K562 (cell line): ENCODE data around the gene NAPA. TPM values are rescaled to one million over a fixed set of nuclear protein-coding genes. Genes with fewer than 3 reads are reported as not detected.
A peak's percentile ranks its signal among the peaks of the same experiment; 100 is the strongest.

Experiments used
- ATAC-seq: fragments of 200-7000 bp; cut with Tn5 transposase; 3 replicates; pipeline ENCODE4 v1.9.1; 2020; ENCODE audit warnings: moderate library complexity
- BruUV-seq: library from RNA; stranded (reverse); fragments of 400-500 nt; replicated peaks from 2 replicates; lab custom pipeline; 2021; lab: Mats Ljungman, UMichigan
- CTCF ChIA-PET: fragments of 300-600 bp; formaldehyde crosslinking; extraction: SDS; loops from one replicate; lab custom pipeline; 2021; ENCODE audit warnings: low intra/inter-chr PET ratio; lab: Yijun Ruan, JAX
- POLR2A ChIA-PET: fragments of 300-600, 350-650 bp; sonication (Branson Sonifier 250); formaldehyde crosslinking; extraction: SDS; loops from one replicate; lab custom pipeline; 2021; ENCODE audit warnings: antibody characterized with exemption, inconsistent platforms; lab: Yijun Ruan, JAX
- DNase-seq, 4 experiments: peaks; one replicate each; pipeline versions ENCODE4 v3.0.0 to v3.0.0-alpha.2; 2011 to 2018; ENCODE audit warnings: low spot score in 3 of 4, mixed read lengths in 3 of 4; ENCODE audit errors: extremely low read depth in 1 of 4
- FAIRE-seq: peaks from 2 replicates; lab custom pipeline; 2011; peaks lifted over from hg19 to GRCh38; lab: Jason Lieb, UNC
- H2AFZ ChIP-seq: 2 replicates; pipeline ENCODE4 v1.6.0; 2011; ENCODE audit warnings: low read depth, low read length, control low read depth, inconsistent platforms
- H3K27ac ChIP-seq: fragments of 200-600 bp; 3 replicates; pipeline ENCODE4 v1.8.0; 2011; ENCODE audit warnings: low read depth, mild to moderate bottlenecking, control low read depth, inconsistent platforms, low read length, moderate library complexity, mixed read lengths; ENCODE audit errors: extremely low read depth
- H3K27me3 ChIP-seq, 2 experiments: fragments of 300-600 bp in 1 of 2; 2 replicates in 1 of 2; 3 replicates in 1 of 2; pipeline versions ENCODE4 v1.6.0 to v1.8.0; 2011; ENCODE audit warnings: inconsistent platforms in 2 of 2, low read length in 2 of 2, mild to moderate bottlenecking in 1 of 2, mixed read lengths in 1 of 2, moderate library complexity in 1 of 2; ENCODE audit not compliant: control insufficient read depth in 2 of 2, insufficient read depth in 2 of 2
- H3K36me3 ChIP-seq: fragments of 300-600 bp; 3 replicates; pipeline ENCODE4 v1.8.0; 2011; ENCODE audit warnings: mild to moderate bottlenecking, low read length, inconsistent platforms; ENCODE audit not compliant: control insufficient read depth, insufficient read depth
- H3K4me1 ChIP-seq, 2 experiments: fragments of 200-600 bp in 1 of 2; replicated peaks in 1 of 2; 2 replicates in 1 of 2; 3 replicates in 1 of 2; pipeline versions ENCODE4 v1.5.1 to v1.8.0; 2011; ENCODE audit warnings: inconsistent platforms in 2 of 2, low read length in 2 of 2, mild to moderate bottlenecking in 1 of 2, mixed read lengths in 1 of 2, moderate library complexity in 1 of 2; ENCODE audit not compliant: control insufficient read depth in 2 of 2, insufficient read depth in 2 of 2
- H3K4me2 ChIP-seq: 2 replicates; pipeline ENCODE4 v1.6.1; 2011; ENCODE audit warnings: low read length, control low read depth, inconsistent platforms, mixed read lengths; ENCODE audit not compliant: insufficient read depth
- H3K4me3 ChIP-seq: fragments of 200-600 bp; sonication (generic), shearing (Covaris generic); 2 replicates; pipeline ENCODE4 v1.5.1; 2016; ENCODE audit warnings: control low read depth, inconsistent platforms
- H3K79me2 ChIP-seq: fragments of 200-600 bp; 3 replicates; pipeline ENCODE4 v1.8.0; 2011; ENCODE audit warnings: low read length, inconsistent platforms; ENCODE audit not compliant: control insufficient read depth, insufficient read depth
- H3K9ac ChIP-seq, 2 experiments: 2 replicates each; pipeline versions ENCODE4 v1.6.0 to v1.6.1; 2011; ENCODE audit warnings: low read depth in 2 of 2, low read length in 2 of 2, control low read depth in 1 of 2, inconsistent platforms in 1 of 2, mild to moderate bottlenecking in 1 of 2, mixed read lengths in 1 of 2; ENCODE audit not compliant: insufficient read depth in 1 of 2
- H3K9me1 ChIP-seq: one replicate; pipeline ENCODE4 v1.6.0; 2011; ENCODE audit warnings: inconsistent platforms, mild to moderate bottlenecking, low read length, moderate library complexity; ENCODE audit not compliant: control insufficient read depth, insufficient read depth
- H3K9me3 ChIP-seq: replicated peaks from 2 replicates; pipeline ENCODE4 v1.5.1; 2011; ENCODE audit warnings: low read depth, low read length, inconsistent platforms; ENCODE audit not compliant: control insufficient read depth, insufficient read depth
- H4K20me1 ChIP-seq: replicated peaks from 2 replicates; pipeline ENCODE4 v1.6.1; 2011; ENCODE audit warnings: low read length, inconsistent platforms, mixed read lengths; ENCODE audit not compliant: control insufficient read depth, insufficient read depth
- FIP1L1 ChIP-seq: fragments of 200-400 bp; formaldehyde crosslinking; IDR thresholded peaks from 2 replicates; pipeline ENCODE4 v1.6.1; 2018; ENCODE audit warnings: mild to moderate bottlenecking, low read depth, low read length; ENCODE audit not compliant: poor library complexity, severe bottlenecking
- NFRKB ChIP-seq: fragments of 450-650 bp; IDR thresholded peaks from 2 replicates; pipeline ENCODE4 v1.6.1; 2016; ENCODE audit warnings: low read depth
- TCF7L2 ChIP-seq: fragments of 150-350 bp; IDR thresholded peaks from 2 replicates; pipeline ENCODE4 v1.6.1; 2016; ENCODE audit warnings: low read depth, mild to moderate bottlenecking, low read length, moderate library complexity
- ZNF263 ChIP-seq: sonication (generic); formaldehyde crosslinking; IDR thresholded peaks from 2 replicates; pipeline ENCODE4 v1.8.0; 2022; ENCODE audit warnings: mild to moderate bottlenecking, missing genetic modification reagents, borderline replicate concordance
- ZNF408 ChIP-seq: fragments of 250-450 bp; sonication (Bioruptor Pico); IDR thresholded peaks from 2 replicates; pipeline ENCODE4 v1.4.0; 2020; ENCODE audit warnings: low read depth, mild to moderate bottlenecking, moderate library complexity
- WGBS: fragments of 100-300 bp; shearing (Covaris generic); methylation state at CpG from one replicate; pipeline ENCODE4 v1.1.6; 2016; ENCODE audit warnings: low coverage, mixed read lengths; ENCODE audit not compliant: insufficient coverage; ENCODE audit errors: missing lambda C conversion rate; 5-methylcytosine and 5-hydroxymethylcytosine counted together
- in situ Hi-C: fragments of 300-500 bp; cut with MboI; formaldehyde crosslinking; loops from 4 replicates; pipeline ENCODE4 v1.15.0; 2018; ENCODE audit warnings: inconsistent platforms, mixed read lengths
- intact Hi-C: fragments of 100-400 bp; cut with micrococcal nuclease; formaldehyde crosslinking; loops from 2 replicates; pipeline ENCODE4 v1.14.2; 2022
- polyA plus RNA-seq, 8 experiments: library from polyadenylated mRNA; depleted of rRNA in 4 of 8; stranded (reverse) in 5 of 8; unstranded in 3 of 8; fragments of >200 nt; fragmentation: Nextera tagmentation in 2 of 8; fragmentation: Illumina TruSeq in 1 of 8; extraction: Ambion mirVana in 2 of 8; extraction: Trizol in 1 of 8; gene quantifications; 2 replicates each; pipeline versions ENCODE4 v1.2.1 to v1.2.3, GENCODE V29; 2011 to 2014; ENCODE audit warnings: inconsistent platforms in 1 of 8, missing spikeins in 1 of 8
- total RNA-seq, 7 experiments: library from RNA; depleted of rRNA in 6 of 7; stranded (reverse); fragments of >200 nt in 6 of 7; fragmentation: Illumina TruSeq in 2 of 7; extraction: Trizol in 2 of 7; gene quantifications; 2 replicates each; pipeline versions ENCODE4 v1.2.1 to v1.2.3, GENCODE V29; 2011 to 2021; ENCODE audit warnings: low replicate concordance in 1 of 7
- TF ChIP-seq, protein P1 (sequence below): sonication (generic); formaldehyde crosslinking; IDR thresholded peaks from 2 replicates; pipeline ENCODE4 v1.8.1; 2022; ENCODE audit warnings: missing genetic modification reagents
- TF ChIP-seq, protein P2 (sequence below): sonication (generic); formaldehyde crosslinking; IDR thresholded peaks from 2 replicates; pipeline ENCODE4 v1.8.0; 2023; ENCODE audit warnings: mild to moderate bottlenecking, missing genetic modification reagents
- TF ChIP-seq, protein P3 (sequence below), 3 experiments: IDR thresholded peaks in 2 of 3; conservative IDR thresholded peaks in 1 of 3; 2 replicates each; pipeline ENCODE4 v1.5.1; 2011 to 2012; ENCODE audit warnings: low read length in 3 of 3, mild to moderate bottlenecking in 3 of 3, control low read depth in 2 of 3, improper control_type of control experiment in 1 of 3, inconsistent platforms in 1 of 3, low read depth in 1 of 3, mixed read lengths in 1 of 3, moderate library complexity in 1 of 3; ENCODE audit not compliant: insufficient read depth in 2 of 3
- TF ChIP-seq, protein P4 (sequence below), 2 experiments: fragments of 450-650 bp; IDR thresholded peaks; 2 replicates each; pipeline ENCODE4 v1.6.1; 2018; ENCODE audit warnings: mild to moderate bottlenecking in 2 of 2, low read depth in 1 of 2; ENCODE audit not compliant: partially characterized antibody in 2 of 2
- TF ChIP-seq, protein P5 (sequence below): fragments of 450-650 bp; formaldehyde crosslinking; IDR thresholded peaks from 2 replicates; pipeline ENCODE4 v1.4.0; 2022; ENCODE audit warnings: missing genetic modification characterization

Gene NAPA
- total and polyA plus RNA-seq, 9 of the 15 experiments (the other 6 are each of a cell fraction or from before 2014, with no cell fraction given), result 5.4 to 98.6 (median 77.5) TPM

DNA sequence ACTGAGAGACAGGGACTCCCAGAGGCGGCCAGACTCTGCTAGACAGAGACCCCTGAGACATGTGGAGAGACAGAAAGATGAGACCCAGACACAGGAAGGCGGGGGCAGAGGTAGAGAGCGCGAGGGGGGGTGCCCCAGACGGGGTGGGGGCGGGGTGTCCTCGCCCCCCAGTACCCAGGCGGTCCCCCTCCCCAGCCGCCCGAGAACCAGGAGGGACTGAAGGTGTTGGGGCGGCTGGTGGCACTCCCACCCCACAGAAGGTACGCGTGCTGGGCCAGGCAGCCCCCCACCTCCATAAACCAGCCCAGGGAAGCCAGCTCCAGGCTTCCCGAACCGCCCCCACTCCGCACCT lies 43.5 kb downstream of the NAPA start:
- Histone ChIP-seq H4K20me1 (peaks cover 11% of the 10 kb centered on the region; the same call in 1 of the 2 replicates), H3K4me3 (no peak overlapping the region), H3K4me2 (no peak overlapping the region), H3K27ac (no peak overlapping the region), H3K9me3 (no peaks in the 10 kb centered on the region), H3K9ac (peak overlapping the region in 1 of 2 experiments; percentile 43; a peak in 1 of 4 replicates), H3K9me1 (no peaks in the 10 kb centered on the region), H2AFZ (no peak overlapping the region), H3K4me1 (peaks cover 6 to 46% of the 10 kb centered on the region in 2 experiments), H3K36me3 (no peaks in the 10 kb centered on the region), H3K79me2 (no peaks in the 10 kb centered on the region), H3K27me3 (peaks cover 9 to 35% of the 10 kb centered on the region in 2 experiments; a peak in 3 of 5 replicates)
- no TSS peak for BruUV-seq
- in situ Hi-C loops (no loop called here), intact Hi-C loops (no loop called here)
- CTCF ChIA-PET, result no interaction called here
- DNase-seq (no peak), ATAC-seq (no peak; the same call in 2 of the 3 replicates), FAIRE-seq (no peak)
- POLR2A ChIA-PET, result no interaction called here
- WGBS, result 14% methylated on average over 4 of the region's 16 CpGs
- TF ChIP-seq NFRKB, result no peak
- TF ChIP-seq TCF7L2, result no peak
- TF ChIP-seq, protein P1, sequence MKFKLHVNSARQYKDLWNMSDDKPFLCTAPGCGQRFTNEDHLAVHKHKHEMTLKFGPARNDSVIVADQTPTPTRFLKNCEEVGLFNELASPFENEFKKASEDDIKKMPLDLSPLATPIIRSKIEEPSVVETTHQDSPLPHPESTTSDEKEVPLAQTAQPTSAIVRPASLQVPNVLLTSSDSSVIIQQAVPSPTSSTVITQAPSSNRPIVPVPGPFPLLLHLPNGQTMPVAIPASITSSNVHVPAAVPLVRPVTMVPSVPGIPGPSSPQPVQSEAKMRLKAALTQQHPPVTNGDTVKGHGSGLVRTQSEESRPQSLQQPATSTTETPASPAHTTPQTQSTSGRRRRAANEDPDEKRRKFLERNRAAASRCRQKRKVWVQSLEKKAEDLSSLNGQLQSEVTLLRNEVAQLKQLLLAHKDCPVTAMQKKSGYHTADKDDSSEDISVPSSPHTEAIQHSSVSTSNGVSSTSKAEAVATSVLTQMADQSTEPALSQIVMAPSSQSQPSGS (CRISPR knock-in tag), result no peak
- no peak for TF ChIP-seq ZNF263 (CRISPR knock-in tag)
- TF ChIP-seq ZNF408 (CRISPR knock-in tag), result no peak
- TF ChIP-seq, protein P2, sequence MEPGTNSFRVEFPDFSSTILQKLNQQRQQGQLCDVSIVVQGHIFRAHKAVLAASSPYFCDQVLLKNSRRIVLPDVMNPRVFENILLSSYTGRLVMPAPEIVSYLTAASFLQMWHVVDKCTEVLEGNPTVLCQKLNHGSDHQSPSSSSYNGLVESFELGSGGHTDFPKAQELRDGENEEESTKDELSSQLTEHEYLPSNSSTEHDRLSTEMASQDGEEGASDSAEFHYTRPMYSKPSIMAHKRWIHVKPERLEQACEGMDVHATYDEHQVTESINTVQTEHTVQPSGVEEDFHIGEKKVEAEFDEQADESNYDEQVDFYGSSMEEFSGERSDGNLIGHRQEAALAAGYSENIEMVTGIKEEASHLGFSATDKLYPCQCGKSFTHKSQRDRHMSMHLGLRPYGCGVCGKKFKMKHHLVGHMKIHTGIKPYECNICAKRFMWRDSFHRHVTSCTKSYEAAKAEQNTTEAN (CRISPR knock-in tag), result no peak
- TF ChIP-seq FIP1L1, result no peak
- TF ChIP-seq, protein P3, sequence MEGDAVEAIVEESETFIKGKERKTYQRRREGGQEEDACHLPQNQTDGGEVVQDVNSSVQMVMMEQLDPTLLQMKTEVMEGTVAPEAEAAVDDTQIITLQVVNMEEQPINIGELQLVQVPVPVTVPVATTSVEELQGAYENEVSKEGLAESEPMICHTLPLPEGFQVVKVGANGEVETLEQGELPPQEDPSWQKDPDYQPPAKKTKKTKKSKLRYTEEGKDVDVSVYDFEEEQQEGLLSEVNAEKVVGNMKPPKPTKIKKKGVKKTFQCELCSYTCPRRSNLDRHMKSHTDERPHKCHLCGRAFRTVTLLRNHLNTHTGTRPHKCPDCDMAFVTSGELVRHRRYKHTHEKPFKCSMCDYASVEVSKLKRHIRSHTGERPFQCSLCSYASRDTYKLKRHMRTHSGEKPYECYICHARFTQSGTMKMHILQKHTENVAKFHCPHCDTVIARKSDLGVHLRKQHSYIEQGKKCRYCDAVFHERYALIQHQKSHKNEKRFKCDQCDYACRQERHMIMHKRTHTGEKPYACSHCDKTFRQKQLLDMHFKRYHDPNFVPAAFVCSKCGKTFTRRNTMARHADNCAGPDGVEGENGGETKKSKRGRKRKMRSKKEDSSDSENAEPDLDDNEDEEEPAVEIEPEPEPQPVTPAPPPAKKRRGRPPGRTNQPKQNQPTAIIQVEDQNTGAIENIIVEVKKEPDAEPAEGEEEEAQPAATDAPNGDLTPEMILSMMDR (IDR thresholded peaks at IDR 0.05 in 2 of 3, conservative IDR thresholded peaks at IDR 0.05 in 1 of 3; ENCODE audit: insufficient read depth in 2 of 3, low read depth in 1 of 3, low read length in 3 of 3), result no peak
- TF ChIP-seq, protein P4, sequence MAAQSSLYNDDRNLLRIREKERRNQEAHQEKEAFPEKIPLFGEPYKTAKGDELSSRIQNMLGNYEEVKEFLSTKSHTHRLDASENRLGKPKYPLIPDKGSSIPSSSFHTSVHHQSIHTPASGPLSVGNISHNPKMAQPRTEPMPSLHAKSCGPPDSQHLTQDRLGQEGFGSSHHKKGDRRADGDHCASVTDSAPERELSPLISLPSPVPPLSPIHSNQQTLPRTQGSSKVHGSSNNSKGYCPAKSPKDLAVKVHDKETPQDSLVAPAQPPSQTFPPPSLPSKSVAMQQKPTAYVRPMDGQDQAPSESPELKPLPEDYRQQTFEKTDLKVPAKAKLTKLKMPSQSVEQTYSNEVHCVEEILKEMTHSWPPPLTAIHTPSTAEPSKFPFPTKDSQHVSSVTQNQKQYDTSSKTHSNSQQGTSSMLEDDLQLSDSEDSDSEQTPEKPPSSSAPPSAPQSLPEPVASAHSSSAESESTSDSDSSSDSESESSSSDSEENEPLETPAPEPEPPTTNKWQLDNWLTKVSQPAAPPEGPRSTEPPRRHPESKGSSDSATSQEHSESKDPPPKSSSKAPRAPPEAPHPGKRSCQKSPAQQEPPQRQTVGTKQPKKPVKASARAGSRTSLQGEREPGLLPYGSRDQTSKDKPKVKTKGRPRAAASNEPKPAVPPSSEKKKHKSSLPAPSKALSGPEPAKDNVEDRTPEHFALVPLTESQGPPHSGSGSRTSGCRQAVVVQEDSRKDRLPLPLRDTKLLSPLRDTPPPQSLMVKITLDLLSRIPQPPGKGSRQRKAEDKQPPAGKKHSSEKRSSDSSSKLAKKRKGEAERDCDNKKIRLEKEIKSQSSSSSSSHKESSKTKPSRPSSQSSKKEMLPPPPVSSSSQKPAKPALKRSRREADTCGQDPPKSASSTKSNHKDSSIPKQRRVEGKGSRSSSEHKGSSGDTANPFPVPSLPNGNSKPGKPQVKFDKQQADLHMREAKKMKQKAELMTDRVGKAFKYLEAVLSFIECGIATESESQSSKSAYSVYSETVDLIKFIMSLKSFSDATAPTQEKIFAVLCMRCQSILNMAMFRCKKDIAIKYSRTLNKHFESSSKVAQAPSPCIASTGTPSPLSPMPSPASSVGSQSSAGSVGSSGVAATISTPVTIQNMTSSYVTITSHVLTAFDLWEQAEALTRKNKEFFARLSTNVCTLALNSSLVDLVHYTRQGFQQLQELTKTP (IDR thresholded peaks at IDR 0.05; ENCODE audit: low read depth in 1 of 2, partially characterized antibody in 2 of 2), result no peak
- TF ChIP-seq, protein P5, sequence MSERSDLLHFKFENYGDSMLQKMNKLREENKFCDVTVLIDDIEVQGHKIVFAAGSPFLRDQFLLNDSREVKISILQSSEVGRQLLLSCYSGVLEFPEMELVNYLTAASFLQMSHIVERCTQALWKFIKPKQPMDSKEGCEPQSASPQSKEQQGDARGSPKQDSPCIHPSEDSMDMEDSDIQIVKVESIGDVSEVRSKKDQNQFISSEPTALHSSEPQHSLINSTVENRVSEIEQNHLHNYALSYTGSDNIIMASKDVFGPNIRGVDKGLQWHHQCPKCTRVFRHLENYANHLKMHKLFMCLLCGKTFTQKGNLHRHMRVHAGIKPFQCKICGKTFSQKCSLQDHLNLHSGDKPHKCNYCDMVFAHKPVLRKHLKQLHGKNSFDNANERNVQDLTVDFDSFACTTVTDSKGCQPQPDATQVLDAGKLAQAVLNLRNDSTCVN (CRISPR knock-in tag), result no peak
